ENCODE data around the gene REX1BD.
"Not testable (repeated sequence)": the region's sequence is repeated elsewhere in the genome, so short reads cannot be mapped to it uniquely, and the experiment has no call there.

Gene REX1BD

GRCh38 chr19:18600692-18601397 is 12.2 kb downstream of the REX1BD start:
- DNase-seq (ENCODE audit: extremely low read depth in 1 of 2, low read depth in 1 of 2) = not testable (repeated sequence)

DNA sequence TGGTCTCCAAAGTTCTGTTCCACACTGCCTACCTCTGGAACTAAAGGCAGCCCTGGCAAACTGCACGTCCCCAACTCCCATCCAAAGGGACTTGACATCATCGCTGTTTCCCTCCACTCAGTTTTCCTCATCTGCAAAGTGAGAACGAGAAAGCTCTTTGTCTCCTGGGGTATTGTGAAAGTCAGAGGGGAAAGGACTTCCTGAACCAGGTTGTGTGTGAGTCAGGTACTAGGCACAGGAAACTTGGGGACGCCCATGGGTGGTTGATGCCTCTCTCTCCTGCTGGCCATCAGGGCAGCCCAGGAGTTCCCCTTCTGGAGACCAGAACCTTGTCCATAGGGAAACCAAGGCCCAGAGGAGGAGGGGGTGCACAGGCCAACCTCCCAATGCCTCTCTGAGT is 13.3 kb downstream of the REX1BD start:
- DNase-seq (ENCODE audit: extremely low read depth in 1 of 2, low read depth in 1 of 2) = no peak

DNA sequence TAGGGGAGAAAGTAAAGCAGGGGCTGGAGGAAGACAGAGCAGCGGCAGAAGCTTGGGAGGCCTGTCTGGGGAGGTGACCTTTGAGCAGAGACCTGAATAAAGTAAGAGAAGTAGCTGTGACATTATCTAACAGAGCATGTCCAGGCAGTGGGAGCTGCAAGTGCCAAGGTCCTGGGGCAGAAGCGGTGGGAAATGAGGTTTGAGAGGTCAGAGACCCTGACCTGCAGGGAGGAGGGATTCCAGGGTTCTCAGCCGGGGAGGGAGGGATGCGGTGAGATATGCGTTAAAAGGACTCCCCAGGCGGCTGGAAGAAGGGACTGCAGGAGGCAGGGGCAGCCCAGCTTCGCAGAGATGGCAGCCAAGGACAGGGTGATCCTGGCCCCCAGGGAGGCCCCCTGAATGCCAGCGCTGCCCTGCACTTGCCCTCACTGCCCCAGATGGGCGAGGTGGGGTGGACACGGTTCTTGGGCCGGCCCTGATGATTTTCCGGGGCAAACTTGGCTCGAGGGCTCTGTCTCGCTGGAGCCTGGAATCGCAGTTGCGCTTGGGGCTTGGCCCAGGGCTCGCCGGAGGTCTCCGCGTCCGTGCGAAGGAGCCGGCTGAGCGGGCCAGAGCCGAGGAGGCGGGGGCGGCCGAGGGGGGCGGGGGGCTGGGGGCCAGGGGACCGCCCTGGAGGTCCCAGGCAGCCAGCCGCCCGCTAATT is 14.8 kb downstream of the REX1BD start:
- DNase-seq (ENCODE audit: extremely low read depth in 1 of 2, low read depth in 1 of 2) = no peak

DNA sequence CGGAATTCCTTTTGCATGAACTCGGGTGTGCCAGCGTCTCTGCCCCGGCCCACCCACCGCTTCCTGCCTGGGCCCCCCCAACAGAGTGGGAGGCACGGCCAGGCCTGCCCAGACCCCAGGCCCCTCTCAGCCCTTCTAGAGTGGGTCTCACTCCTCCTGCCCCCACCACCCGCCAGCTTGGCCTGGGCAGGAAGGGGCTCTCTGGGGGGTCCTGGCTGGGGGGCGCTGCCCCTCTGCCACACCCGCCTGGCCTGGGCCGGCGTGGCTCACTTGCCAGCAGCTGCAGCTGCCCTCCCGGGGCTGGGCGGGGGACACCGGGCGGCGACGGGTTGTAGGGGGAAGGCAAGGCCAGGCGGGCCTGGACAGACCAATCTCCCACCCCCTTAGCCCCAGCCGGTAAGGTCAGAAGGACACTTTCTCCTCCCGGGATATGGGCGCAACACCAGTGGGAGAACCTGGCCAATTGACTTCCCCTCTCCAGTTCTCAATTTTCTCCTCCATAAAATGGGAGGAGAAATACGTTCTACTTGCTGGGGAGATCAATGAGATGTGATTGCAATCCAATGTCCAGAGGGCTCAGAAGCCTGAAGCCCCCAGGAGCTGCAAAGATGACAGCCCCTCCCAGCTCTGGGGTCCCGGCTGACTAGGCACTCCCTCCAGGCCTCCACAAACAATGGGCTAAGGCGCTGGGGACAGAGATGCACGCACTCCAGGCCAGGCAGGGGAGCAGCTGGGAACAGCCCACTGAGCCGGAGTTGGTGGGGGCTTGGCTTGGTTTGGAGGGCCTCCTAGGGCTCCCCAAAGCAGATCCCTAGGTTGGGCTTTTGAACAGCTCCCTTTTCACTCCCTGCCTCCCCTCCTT is 15.6 kb downstream of the REX1BD start:
- no peak for DNase-seq (ENCODE audit: extremely low read depth in 1 of 2, low read depth in 1 of 2)

- DNase-seq (ENCODE audit: extremely low read depth in 1 of 2, low read depth in 1 of 2) = no peak
Observed at GRCh38 chr19:18604820-18605159, 16.2 kb downstream of the REX1BD start.

DNA sequence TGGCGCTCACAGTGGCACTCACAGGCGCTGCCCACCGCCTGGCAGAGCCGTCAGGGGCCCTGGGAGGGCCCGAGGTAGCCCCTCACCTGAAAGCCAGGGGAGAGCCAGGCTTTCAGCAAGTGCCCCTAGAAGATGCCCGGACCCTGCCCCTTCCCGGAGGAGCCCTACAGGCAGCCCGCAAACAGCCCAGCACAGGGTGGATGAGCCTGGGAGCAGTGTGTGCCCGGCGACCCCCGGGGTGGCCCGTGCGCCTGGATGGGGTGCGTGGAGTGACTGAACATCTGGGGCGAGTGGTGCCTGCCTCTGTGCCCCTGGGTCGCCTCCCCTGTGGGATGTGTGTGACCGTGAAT is 16.6 kb downstream of the REX1BD start:
- no peak for DNase-seq (ENCODE audit: extremely low read depth in 1 of 2, low read depth in 1 of 2)

DNA sequence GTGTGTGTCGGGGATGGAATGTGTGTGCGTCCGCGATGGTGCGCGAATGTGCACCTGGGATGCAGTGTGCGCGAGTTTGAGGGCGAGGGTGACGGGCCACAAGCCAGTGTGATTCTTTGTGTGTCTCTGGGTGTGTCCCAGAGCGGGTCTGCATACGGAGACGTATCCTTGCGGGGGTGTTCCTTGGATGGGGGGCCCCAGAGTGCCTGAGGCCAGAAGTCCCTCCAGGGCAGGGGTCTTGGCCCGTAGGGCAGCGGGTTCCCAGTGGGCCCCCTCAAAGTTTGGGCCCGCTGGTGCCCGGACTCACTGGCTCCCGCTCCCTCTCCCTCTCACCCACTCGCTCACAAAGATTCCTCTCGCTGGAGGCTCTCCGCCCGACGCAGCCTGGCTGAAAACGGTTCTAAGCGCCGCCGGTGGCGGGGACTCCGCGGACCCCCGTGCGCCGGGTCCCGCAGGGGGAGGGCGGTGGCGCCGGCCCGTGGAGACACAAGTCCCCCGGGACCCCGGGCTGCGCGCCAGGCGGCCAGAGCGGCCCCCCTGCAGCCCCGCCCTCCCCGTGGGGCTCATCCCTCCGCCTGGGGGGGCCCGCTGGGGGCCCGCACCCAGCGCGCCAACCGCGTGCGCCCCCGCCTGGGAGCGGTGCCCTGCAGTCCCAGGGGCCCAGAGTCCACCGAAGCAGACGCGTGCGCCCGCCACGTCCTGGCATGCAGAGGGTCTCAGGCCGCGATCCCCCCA is 17.1 kb downstream of the REX1BD start:
- DNase-seq (ENCODE audit: extremely low read depth in 1 of 2, low read depth in 1 of 2) = no peak

DNA sequence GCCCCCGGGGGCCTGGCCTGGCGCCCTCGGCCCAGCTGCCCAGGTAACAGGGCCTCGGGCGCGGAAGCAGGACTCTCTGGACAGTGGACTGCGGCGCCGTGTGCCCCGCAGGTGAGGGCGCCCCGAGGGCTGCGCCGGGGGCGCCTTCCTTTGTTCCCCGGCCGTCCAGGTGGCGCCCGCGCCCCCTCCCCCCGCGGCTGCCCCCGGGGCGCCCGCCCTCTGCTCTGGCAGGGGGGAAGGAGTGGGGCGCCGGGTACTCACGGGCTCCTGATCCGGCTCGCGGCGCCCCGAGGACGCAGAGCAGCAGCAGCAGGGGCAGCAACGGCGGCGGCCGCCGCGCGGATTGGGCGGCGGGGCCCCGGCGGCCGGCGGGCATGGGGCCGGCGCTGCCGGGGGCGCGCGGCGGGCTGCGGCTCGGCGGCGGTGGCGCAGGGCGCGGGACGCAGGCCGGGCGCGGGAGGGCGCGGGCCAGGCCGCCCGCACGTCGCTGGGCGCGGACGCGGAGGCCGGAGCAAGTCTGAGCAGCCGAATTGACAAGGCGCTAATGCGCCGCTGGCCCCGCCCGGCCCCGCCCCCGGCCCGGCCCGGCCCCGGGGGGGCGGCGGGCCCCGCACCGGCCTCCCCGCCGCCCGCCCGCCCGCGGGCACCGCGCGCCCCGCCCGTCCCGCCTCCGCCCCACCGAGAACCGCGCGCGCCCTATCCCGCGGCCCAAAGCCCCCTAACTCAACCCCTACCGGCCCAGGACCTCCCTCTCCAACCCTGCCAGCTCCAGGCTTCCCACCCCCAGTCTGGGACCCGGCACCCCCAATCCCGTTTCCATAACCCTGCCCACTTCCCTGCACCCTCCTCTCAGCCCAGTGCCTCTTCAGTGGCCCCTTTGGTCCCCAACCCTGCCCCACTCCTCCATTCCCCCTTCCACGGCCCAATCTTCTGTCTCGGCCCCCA is 18.0 kb downstream of the REX1BD start, which contains the start of gene CRLF1:
TSS of gene CRLF1 (minus strand) at position 519 of the 945 bp plus-strand sequence. CDS start at position 376, 143 bp downstream.
- no peak for DNase-seq (ENCODE audit: extremely low read depth in 1 of 2, low read depth in 1 of 2)

DNA sequence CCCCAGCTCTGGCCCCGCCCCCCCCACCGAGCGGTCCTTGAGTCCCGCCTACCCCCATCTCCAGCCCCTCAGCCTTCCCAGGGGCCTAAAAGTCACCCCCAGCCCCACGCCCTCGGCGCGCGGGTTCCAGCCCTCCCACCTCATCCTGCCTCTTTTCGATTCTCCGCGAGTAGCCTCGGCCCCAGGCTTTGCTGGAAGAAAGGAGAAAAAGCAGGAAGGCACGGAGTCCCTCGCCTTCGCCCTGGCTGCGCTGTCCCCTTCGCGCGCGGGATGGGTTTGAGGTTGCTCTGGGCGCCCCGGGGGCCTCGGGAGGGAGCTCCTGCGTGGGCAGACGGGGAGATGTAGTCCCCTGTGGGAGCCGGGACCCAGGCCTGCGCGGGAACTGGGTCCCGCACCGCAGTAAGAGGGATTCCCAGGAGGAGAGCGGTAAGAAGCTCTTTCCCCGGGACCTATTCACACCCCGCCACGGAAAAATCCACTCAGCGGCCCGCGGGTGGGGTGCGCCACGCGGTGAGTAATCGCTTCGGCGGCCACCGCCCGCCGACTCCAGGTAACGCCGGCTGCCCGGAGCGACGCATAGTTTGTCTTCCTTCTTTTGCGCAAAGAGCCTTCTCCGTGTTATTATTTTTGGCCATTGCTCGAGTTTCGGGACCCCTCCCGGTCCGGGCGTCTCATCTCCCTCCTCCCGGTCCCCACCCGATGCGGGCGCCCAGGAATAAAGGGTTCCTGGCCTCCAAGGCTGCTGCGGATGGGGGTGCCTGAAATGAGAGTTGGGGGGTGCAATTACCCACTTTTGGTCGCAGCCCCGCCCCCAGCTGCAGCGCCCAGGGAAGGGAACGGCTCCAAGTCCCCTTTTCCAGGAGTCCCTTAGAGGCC is 18.9 kb downstream of the REX1BD start:
- no peak for DNase-seq (ENCODE audit: extremely low read depth in 1 of 2, low read depth in 1 of 2)

DNA sequence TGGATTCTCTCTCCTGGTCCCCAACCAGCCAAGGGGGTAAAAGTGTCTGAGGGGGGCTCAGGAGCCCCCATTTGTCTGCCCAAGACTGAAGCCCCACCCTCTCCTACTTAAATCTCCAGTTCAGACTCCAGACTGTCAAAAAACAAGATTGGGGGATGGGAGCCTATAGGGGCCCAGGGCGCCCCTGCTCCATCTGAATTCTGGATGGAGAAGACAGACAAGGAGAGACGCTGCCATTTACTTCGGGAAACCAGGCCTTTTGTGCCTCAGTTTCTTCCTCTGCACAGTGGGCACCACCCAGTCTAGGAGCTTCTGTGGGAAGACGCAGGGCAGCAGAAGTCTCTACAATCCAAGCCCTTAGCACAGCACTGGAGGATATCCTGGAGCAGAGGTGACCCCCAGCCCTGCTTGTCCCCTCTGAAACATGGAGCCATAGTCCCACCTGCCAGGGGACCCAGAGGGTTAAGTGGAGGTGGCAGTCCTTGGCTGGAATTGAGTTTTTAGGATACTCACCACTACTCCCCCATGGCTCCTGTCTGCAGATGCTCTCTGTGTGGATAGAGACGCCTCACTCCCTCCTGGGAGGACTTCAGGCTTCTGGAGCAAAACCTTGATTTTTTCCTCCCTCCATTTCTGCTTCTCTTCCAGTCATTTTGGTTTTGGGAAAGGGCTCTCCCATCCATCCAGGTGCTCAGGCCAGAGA is 19.7 kb downstream of the REX1BD start:
- no peak for DNase-seq (ENCODE audit: extremely low read depth in 1 of 2, low read depth in 1 of 2)

DNA sequence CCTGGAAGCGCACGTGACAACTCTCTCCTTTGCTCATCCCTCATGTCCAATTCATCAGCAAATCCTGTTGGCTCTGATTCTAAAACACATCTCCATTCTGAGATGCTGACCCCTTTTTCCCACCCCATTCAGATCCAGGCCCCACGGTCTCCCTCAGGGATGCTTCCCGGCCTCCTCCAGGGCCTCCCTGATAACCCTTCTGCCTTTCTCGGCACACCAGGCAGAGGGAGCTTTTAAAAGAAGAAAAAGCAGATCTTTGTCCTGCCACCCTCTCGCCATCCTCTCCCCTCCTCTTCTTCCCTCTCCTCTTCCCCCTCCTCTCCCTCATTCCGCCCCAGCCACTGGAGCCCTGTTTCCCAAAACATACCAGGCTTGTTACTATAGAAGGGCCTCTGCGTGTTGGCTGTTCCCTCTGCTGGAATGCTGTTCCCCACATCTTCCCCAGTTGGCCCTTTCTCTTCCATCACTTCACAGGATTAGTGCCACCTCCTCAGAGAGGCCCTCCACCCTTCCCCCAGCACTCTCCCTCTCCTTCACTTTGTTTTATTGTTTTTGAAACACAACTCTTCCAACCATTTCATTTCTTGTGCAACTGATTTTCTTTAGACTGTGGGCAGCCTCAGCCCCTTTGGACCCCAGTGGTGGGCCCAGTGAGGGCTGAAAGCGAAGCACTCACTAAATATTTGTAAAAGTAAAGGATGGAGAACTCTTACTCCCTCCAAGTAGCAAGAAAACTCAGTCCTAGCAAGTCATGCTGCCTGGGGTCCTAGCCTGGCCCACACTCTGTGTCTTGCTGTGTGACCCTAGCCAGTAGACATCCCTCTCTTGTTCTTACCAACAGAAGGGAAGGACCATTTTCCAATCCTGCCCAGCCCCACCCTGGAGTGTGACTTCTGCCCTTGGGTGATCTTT is 20.5 kb downstream of the REX1BD start:
- no peak for DNase-seq (ENCODE audit: extremely low read depth in 1 of 2, low read depth in 1 of 2)

GRCh38 chr19:18609717-18610051 is 21.1 kb downstream of the REX1BD start:
- DNase-seq (ENCODE audit: extremely low read depth in 1 of 2, low read depth in 1 of 2) = no peak

- no peak for DNase-seq (ENCODE audit: extremely low read depth in 1 of 2, low read depth in 1 of 2)
Observed at GRCh38 chr19:18610245-18610555, 21.6 kb downstream of the REX1BD start.

DNA sequence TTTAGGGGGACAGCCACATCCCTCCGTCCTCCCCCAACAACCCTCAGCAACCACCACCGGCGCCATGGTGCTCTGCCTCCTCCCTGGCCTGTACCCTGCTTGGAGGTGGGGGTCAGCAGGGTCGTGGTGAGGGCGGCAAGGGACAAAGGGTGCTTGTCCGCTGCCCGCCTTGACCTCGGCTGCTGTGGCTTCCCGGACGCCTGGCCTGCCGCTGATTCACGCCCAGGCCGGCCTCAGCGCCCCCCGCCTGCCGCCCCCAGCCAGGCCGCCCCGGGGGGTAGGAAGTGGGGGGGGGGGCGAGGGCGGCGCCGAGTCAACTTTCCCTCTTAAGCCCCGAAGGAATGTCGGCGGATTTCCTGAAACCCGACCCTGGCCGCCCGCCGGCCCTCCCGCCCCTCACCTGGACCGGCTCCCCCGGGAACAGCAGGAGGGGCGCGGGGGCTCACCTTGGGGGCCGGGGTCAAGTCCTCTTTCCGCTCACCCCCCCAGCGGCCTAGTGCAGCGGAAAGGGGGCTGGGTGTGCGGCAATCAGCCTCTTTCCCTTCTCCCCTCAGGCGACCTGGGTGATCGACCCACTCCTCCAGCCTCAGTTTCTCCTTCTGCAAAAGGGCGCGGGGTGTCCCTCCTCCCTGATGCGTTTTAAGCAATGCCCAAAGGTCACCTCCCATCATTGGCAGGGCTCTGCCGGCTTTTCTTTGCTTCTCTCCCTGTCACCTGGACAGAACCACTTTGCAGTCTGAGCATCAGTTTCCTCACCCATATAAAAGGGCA is 22.1 kb downstream of the REX1BD start:
- DNase-seq (ENCODE audit: extremely low read depth in 1 of 2, low read depth in 1 of 2) = no peak

GRCh38 chr19:18611327-18612050 is 22.9 kb downstream of the REX1BD start:
- no peak for DNase-seq (ENCODE audit: extremely low read depth in 1 of 2, low read depth in 1 of 2)

- DNase-seq (ENCODE audit: extremely low read depth in 1 of 2, low read depth in 1 of 2) = no peak
Observed at GRCh38 chr19:18612051-18612771, 23.6 kb downstream of the REX1BD start.
